Measurements from ENCODE around the gene IL17A. TPM values are rescaled to one million over a fixed set of nuclear protein-coding genes. Genes with fewer than 3 reads are reported as not detected.

The IL17A gene
- total RNA-seq, 4 donors from 2014 or later: not detected

- no peaks in the 10 kb centered on the region for H3K36me3 ChIP-seq
- intact Hi-C loops (cut with DNase I; ENCODE audit: low total_unique reads): no loop called here
- H3K4me3 ChIP-seq: no peak overlapping the region
- no peak overlapping the region for H3K27ac ChIP-seq
- peaks cover 4 to 5% of the 10 kb centered on the region in 2 donors for H3K4me1 ChIP-seq
- peak; percentile 56 to 66 for ATAC-seq
- TF ChIP-seq POLR2A (IDR thresholded peaks at IDR 0.05): no peak
- TF ChIP-seq, protein P1, sequence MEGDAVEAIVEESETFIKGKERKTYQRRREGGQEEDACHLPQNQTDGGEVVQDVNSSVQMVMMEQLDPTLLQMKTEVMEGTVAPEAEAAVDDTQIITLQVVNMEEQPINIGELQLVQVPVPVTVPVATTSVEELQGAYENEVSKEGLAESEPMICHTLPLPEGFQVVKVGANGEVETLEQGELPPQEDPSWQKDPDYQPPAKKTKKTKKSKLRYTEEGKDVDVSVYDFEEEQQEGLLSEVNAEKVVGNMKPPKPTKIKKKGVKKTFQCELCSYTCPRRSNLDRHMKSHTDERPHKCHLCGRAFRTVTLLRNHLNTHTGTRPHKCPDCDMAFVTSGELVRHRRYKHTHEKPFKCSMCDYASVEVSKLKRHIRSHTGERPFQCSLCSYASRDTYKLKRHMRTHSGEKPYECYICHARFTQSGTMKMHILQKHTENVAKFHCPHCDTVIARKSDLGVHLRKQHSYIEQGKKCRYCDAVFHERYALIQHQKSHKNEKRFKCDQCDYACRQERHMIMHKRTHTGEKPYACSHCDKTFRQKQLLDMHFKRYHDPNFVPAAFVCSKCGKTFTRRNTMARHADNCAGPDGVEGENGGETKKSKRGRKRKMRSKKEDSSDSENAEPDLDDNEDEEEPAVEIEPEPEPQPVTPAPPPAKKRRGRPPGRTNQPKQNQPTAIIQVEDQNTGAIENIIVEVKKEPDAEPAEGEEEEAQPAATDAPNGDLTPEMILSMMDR (IDR thresholded peaks at IDR 0.05 in 4 of 5, conservative IDR thresholded peaks at IDR 0.05 in 1 of 5): no peak
- DNase-seq: peak in 1 of 2 donors; percentile 13
- in situ Hi-C loops (cut with MboI; ENCODE audit: low sequenced_read_pairs in 4 of 4): no loop called here
- H3K27me3 ChIP-seq: no peaks in the 10 kb centered on the region
- H3K9me3 ChIP-seq: no peaks in the 10 kb centered on the region
These were observed 3.0 kb upstream of the IL17A start for GRCh38 chr6:52183131-52183713.

DNA sequence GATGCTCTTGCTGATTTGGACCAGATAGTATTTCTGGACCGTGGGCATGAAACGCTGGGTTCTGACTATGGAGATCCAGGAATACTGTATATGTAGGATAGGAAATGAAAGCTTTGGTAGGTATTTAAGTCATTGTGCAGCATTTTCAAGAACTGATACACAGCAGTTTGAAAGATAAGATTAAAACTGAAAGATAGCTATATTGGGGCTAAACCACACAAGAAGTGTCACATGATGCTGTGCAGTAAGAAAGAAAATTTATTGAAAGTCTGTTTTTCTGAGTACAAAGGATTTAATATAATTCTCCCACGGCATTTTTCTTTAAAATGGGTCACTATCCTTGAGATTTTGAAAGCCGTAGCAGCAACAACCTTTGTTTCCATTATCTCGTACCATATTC lies 305 bp downstream of the IL17A start:
- no peaks in the 10 kb centered on the region for H3K9me3 ChIP-seq
- H3K27me3 ChIP-seq: no peaks in the 10 kb centered on the region
- TF ChIP-seq, protein P1 (IDR thresholded peaks at IDR 0.05 in 4 of 5, conservative IDR thresholded peaks at IDR 0.05 in 1 of 5): no peak
- no peak for TF ChIP-seq POLR2A (IDR thresholded peaks at IDR 0.05)
- intact Hi-C loops (cut with DNase I; ENCODE audit: low total_unique reads) (no loop called here), in situ Hi-C loops (cut with MboI; ENCODE audit: low sequenced_read_pairs in 4 of 4) (no loop called here)
- no peak overlapping the region for H3K4me3 ChIP-seq
- H3K4me1 ChIP-seq: peaks cover 4 to 5% of the 10 kb centered on the region in 2 donors
- ATAC-seq (no peak), DNase-seq (no peak)
- H3K36me3 ChIP-seq: no peaks in the 10 kb centered on the region
- no peak overlapping the region for H3K27ac ChIP-seq

- intact Hi-C loops (cut with DNase I; ENCODE audit: low total_unique reads) (no loop called here), in situ Hi-C loops (cut with MboI; ENCODE audit: low sequenced_read_pairs in 4 of 4) (no loop called here)
- TF ChIP-seq POLR2A (IDR thresholded peaks at IDR 0.05): no peak
- TF ChIP-seq, protein P1 (IDR thresholded peaks at IDR 0.05 in 4 of 5, conservative IDR thresholded peaks at IDR 0.05 in 1 of 5): no peak
- no peaks in the 10 kb centered on the region for H3K27me3 ChIP-seq
- no peak overlapping the region for H3K27ac ChIP-seq
- no peak for DNase-seq
- H3K4me1 ChIP-seq: peaks cover 4 to 5% of the 10 kb centered on the region in 2 donors
- no peak for ATAC-seq
- H3K9me3 ChIP-seq: no peaks in the 10 kb centered on the region
- H3K36me3 ChIP-seq: no peaks in the 10 kb centered on the region
- H3K4me3 ChIP-seq: no peak overlapping the region
These were observed 923 bp downstream of the IL17A start for GRCh38 chr6:52187098-52187497.

DNA sequence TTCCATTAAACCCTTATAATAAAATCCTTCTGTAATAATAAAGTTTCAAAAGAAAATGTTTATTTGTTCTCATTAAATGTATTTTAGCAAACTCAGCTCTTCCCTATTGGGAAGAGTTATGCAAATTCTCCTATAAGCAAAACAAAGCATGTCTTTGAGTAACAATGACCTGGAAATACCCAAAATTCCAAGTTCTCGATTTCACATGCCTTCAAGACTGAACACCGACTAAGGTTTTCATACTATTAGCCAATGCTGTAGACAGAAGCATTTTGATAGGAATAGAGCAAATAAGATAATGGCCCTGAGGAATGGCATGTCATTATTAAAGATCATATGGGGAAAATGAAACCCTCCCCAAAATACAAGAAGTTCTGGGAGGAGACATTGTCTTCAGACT lies 3.8 kb downstream of the IL17A start:
- Histone ChIP-seq H3K27ac (no peak overlapping the region), H3K36me3 (no peaks in the 10 kb centered on the region), H3K9me3 (no peaks in the 10 kb centered on the region), H3K27me3 (no peaks in the 10 kb centered on the region), H3K4me3 (no peak overlapping the region), H3K4me1 (no peaks in the 10 kb centered on the region)
- intact Hi-C loops (cut with DNase I; ENCODE audit: low total_unique reads) (no loop called here), in situ Hi-C loops (cut with MboI; ENCODE audit: low sequenced_read_pairs in 4 of 4) (no loop called here)
- no peak for DNase-seq
- ATAC-seq: no peak
- no peak for TF ChIP-seq POLR2A (IDR thresholded peaks at IDR 0.05)
- TF ChIP-seq, protein P1 (IDR thresholded peaks at IDR 0.05 in 4 of 5, conservative IDR thresholded peaks at IDR 0.05 in 1 of 5): no peak

- Histone ChIP-seq H3K4me3 (no peak overlapping the region), H3K27me3 (no peaks in the 10 kb centered on the region), H3K9me3 (no peaks in the 10 kb centered on the region), H3K27ac (no peak overlapping the region), H3K36me3 (no peaks in the 10 kb centered on the region), H3K4me1 (no peaks in the 10 kb centered on the region)
- TF ChIP-seq, protein P1 (IDR thresholded peaks at IDR 0.05 in 4 of 5, conservative IDR thresholded peaks at IDR 0.05 in 1 of 5): no peak
- TF ChIP-seq POLR2A (IDR thresholded peaks at IDR 0.05): no peak
- intact Hi-C loops (cut with DNase I; ENCODE audit: low total_unique reads): no loop called here
- DNase-seq (no peak), ATAC-seq (no peak)
- in situ Hi-C loops (cut with MboI; ENCODE audit: low sequenced_read_pairs in 4 of 4): no loop called here
These were observed 4.2 kb downstream of the IL17A start for GRCh38 chr6:52190409-52190808.
